SW 1271 (cell line): Measurements from ENCODE around the gene MIER2.
"Not testable (repeated sequence)": the region's sequence is repeated elsewhere in the genome, so short reads cannot be mapped to it uniquely, and the experiment has no call there.

Experiments
- DNase-seq, 2 experiments: peaks; one replicate each; lab custom pipeline; 2025; lab: John Stamatoyannopoulos, UW

The MIER2 gene

DNA sequence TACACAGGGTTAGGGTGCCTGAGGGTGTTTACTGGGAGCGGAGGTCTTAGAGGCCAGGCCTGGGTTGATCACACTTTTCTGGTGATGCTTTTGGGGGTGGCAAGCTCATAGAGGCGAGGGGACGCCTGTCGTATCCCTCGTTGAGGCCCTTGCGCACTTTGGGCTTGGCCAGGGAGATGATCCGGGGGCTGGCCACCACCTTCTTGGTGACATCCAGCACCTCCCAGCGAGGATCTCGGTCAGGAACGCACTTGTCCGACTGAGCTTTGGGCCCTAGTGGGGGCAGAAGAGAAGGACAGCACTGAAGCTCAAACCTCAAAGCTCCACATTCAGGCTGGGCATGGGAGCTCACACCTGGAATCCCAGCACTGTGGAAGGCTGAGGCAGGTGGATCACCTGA, 17.6 kb upstream of the MIER2 start:
- no peak for DNase-seq

DNA sequence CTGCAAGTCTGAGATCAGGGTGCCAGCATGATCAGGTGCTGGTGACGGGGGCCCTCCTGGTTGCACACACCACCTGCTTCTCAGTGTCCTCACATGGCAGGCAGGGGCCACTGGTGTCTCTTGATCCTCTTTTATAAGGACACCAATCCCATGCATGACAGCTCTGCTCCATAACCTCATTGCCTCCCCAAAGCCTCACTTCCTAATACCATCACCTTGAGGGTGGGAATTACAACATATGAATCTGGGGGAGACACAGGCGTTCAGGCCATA, 15.0 kb upstream of the MIER2 start:
- DNase-seq: no peak

DNA sequence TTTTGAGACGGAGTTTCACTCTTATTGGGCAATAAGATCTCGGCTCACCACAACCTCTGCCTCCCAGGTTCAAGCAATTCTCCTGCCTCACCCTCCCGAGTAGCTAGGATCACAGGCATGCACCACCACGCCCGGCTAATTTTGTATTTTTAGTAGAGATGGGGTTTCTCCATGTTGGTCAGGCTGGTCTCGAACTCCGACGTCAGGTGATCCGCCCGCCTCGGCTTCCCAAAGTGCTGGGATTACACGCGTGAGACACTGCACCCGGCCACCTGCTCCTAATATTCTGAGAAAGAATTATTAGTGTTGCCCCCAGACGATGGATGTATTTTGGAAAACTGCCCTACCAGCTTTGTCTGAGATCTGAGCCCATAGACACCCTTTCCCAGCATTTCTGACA, 10.9 kb upstream of the MIER2 start:
- not testable (repeated sequence) for DNase-seq

DNA sequence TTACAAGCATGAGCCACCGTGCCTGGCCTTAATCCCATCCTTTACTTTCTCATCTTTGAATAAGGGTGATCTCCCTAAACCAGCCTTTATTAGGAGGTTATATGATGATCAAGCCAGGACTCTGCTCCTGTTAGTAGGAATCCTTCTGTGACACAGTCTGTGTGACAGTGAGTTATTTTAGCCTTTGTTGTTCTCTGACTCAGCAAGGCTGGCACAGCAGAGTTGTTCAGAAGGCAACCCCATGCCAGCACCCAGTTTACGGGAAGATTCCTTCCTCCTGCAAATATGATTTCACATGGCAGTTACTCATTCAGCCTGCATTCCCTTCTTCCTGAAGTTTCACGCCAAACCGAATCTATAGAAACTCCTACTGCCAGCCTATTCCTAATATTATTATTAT, 10.5 kb upstream of the MIER2 start:
- no peak for DNase-seq

DNA sequence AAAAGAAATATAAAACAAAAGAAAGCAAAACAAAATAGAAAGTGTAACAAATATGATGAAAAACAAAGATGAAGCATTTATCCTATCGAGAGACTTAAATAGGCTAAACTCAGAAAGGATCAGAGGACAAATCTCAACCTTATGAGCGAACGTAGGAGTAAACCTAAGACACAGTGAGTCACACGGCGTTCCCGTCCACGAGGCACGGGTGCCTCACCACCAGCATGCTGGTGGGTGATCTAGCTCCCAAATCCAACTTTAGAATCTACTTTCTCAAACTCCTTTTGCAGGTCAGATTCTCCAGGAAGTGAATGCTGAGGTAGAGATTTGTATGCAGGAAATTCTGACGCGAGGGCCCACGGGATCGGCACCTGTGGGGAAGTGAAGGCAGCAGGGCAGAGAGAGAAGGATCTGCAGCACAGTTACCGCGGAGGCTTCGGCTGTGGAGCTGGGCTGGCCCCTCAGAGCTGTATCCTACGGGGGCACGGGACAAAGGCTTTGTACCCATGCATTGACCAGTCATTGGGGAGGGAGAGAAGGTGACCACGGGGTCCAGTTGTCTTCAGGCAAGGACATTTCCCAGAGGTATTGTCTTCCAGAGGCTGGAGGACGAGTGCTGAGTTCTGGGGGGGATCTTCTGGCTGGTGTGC, 7.5 kb upstream of the MIER2 start:
- DNase-seq: no peak

DNA sequence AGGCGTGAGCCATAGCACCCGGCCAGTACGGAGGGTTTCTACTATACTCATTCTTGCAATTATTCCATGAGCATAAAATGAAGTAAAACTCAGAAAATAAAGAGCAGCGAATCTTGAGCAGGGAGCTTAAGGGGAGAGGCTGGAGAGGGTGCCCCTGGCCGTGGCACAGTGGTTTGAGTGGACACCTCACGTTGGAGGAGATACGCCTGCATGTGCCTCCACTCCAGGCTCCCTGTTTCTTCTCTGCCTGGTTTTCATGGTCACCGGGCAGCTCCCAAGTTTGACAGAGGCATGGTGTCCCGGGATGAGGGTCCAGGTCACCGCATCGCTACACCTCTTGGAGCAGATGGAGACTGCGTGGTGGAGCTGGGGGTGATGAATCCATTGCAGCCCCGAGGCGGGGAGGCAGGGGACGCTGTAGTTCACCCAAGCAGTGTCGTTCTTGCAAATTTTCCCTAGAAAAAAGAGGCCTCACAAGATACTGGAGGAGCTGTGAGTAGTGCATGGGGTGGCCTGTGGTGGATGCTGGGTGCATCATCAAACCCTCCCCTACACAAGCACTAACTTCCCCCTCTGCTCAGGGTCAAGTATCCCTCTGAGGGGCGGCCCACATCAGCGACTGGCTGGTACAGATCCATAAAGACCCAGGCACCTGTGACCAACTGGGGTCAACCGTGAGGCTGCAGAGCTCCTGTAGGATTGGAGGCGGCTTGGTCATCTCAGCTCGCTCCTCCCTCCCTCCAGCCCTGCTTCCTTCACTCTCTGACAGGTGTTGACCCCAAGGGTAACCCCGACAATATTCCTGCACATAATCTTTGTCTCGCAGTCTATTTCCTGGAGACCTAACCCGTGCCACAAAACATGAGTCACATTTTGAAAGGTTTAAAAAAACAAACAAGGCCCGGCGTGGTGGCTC, 3.6 kb upstream of the MIER2 start:
- DNase-seq: no peak

DNA sequence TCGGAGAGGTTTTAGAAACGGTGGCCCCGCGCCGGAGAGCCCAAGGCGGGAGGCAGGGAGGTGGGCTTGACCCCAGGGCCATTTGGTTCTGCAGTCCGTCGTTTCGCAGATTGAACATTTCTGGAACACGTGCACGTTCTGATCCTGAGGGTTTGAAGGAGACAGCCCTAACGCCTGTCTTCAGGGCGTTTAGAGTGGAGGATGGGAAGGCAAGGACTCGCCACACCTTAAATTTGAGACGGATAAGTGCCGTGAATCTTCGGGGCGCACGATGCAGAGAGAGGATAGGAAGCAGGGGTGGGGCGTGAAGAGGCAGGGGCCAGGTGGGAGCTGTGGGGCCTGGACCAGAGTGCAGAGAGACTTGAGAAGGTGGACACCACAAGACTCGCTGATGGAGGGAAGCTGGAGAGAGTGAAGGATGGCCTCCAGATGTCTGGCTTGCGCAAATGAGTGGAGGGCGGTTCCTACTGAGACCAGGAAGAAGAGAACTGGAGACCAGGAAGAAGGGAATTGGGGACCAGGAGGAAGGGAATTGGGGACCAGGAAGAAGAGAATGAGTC, 804 bp upstream of the MIER2 start:
- no peak for DNase-seq

DNA sequence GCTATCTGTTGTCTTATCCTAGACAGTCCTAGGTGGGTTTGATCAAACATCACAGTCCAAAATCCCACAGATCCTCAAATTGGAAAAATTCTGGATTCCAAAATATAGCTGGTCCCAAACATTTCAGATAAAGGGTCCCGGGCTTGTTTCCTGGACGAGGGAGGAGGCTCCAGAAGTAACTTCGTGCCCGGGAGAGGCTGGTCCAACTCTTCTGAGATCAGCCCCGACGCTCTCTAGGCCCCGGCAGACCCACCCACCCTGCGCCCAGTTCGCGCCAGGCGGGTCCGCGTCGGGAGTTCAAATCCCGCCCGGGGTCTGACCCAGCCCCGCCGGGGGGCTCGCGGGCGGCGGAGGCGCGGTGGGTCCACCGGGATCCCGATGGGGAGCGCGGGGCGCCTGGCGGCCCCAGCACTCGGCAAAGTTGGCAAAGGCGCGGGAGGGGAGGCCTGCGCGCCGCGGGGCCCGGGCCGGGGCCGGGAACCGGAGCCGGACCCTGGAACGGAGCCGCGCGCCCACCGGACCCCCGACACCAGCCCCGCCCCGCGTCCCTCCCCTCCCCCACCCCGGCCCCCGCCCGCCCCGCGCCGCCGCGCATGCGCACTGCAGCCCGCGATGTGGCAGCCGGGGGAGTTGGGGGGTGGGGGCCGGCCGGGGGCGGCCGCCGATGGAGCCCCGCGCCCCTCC, 513 bp downstream of the MIER2 start:
- DNase-seq: peak in 1 of 2 experiments; percentile 16

DNA sequence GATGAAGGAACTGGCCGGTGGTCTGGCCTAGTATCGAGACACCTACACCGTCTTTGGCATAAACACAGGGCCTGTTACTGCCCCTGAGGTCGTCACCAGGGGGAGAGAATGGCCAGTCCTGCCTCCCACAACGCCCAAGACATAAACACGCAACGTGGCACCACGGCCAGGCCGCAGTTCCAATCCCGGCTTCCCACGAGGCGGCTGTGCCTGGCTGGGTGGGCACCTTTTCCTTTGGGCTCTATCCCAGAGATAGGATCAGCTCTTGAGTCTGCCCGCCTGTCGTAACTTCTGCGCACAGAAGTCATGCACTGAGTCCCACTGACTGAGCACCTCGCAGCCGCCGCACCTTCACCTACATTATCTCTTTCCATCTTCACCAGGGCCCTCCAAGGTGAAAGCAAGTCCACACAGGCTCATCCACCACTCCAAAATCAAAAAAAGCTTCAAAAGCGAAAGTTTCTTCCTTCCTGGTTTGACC, 1.1 kb downstream of the MIER2 start:
- no peak for DNase-seq

DNA sequence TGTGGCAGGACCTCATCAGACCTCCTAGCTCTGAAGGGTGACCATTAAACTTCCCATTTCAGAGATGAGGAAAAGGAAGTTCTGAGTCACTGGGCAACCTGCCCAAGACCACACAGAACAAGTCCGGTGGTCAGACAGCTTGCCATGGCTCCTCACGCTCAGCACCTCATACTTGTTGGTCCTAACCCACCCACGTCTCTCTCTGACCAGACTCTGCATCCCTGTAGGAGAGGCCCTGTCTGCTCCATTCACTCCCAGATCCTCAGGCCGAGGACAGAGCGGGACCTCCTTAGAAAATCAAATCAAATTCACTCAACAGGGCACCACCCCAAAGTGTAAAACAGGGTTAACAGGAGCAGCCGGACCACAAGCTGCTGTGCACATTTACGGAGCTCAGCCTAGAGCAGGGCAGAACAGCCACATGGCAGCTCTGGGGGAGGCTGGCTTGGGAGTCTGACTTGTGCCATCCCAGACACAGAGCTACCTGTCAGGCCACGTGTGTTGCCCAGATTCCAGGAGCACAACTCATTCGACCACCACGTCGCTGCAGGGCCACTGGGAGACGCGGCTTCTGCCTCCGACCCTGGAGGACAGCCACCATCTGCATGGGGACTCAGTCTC, 1.7 kb downstream of the MIER2 start:
- peak; percentile 44 to 60 for DNase-seq

DNA sequence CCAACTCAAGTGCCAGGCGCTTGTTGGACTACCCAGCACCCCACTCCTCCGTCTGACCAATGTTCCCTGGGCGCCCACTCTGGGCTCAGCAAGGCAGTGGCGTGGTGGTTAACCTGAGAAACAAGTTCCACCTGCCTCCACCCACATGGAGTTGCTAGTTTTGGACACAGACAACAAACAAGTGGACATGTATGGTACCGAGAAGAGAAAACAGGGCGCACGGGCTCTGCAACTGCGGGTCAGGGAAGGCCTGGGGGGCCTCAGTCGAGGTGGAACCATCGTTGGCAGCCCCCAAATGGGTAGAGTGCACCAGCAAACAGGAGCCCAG, 2.5 kb downstream of the MIER2 start:
- DNase-seq: no peak

DNA sequence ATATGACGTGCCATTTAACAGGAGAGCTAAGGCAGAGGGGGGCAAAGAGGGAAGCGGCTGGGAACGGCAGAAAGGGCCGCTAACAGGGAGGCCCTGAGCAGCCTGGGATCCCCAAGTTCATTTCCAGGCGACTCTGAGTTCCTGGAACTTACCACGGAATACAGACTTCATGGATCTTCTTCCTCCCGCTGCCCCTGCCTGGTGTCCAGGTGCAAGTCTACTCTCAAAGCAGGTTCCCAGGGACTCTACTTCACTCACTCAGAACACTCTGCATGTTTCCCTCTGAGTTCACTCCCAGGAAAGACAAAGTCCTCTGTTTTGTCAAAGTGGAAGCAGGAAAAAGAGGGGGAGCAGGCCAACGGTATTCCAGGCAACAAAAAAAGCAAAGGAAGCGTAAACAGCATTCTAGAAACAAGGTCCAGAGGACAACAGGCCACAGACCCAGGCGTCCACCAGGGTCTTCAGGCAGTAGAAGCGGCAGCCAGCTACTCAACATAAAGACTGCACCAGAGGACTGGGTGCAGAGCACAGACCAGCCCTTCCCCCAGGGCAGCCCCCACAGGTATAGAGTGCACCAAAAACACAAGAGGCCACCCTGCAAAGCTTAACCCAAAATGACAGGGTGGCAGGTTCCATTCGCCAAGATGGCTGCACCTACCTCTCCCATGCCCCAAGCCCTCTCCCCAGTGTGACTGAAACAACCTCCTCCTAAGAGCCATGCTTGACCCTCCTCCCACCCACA, 3.0 kb downstream of the MIER2 start:
- DNase-seq: no peak

DNA sequence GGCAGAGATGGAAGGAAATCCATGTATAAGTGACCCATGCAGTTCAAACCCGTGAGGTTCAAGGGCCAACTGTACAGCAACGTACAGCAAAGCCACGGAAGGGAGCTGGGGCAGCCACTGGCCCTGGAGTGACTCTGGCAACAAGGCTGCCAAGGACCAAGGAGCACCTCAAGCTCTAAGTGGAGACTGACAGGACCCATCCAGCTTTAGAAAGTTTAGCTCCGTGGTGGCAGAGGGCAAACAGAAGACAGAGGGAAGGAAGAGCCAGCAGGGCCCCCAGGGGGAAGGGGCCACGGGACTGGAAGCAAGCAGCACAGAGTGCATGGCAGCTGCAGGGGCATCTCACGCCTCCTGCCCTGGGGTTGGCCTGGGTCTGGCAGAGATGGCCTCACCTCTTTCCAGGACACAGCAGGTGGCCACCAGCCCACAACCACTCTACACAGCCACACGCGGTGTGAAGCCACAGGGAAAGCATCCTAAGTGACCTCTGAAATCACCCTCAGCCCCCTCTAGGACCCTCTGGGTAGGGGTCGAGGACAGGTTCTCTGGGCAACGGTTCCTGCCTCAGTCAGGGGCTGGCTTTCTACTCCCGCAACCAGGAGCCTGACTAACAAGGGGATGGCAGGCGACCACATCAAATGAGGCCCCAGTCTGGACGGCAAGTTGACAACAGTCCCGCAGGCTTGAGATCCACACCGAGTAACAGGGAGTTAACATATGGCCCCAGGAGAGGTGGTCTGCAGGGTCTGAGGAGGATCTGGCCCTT, 3.8 kb downstream of the MIER2 start:
- DNase-seq: no peak

DNA sequence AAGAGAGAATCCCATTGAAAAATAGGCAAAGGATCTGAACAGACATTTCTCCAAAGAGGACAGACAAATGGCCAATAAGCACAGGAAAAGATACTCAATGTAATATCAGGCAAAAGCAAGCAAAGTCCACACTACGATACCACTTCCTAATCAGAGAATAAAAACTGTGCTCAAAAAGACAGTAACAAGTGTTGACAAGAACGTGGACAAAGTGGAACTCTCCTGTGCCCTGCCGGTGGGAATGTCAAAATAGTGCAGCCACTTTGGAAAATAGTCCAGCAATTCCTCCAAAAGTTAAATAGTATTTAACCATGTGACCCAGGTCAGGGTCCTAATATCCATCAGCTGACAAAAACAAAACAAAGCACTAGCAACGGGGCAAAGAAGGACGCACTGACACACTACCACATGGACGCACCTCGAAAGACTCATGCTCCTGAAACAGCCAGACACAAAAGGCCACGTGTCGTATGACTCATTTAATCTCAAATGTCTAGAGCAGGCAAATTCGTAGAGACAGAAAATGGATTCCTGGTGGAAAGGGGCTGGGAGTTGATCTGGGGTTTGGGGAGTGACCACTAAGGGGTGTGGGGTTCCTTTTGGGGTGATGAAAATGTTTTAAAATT, 5.2 kb downstream of the MIER2 start:
- DNase-seq: no peak

DNA sequence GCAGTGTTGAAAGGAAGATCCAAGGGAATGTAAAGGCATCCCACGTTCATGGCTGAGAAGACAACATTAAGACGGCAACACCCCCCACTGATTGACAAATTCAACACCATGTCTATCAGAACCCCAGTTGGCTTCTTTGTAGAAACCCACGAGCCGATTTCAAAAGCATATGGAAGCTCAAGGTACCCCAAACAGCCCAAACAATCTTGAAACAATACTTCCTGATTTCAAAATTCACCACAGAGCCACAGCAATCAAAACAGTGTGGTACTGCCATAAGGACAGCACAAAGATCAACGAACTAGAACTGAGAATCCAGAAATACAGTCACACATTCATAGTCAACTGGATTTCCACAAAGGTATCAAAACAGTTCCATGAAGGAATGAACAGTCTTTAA, 6.2 kb downstream of the MIER2 start:
- DNase-seq: no peak

DNA sequence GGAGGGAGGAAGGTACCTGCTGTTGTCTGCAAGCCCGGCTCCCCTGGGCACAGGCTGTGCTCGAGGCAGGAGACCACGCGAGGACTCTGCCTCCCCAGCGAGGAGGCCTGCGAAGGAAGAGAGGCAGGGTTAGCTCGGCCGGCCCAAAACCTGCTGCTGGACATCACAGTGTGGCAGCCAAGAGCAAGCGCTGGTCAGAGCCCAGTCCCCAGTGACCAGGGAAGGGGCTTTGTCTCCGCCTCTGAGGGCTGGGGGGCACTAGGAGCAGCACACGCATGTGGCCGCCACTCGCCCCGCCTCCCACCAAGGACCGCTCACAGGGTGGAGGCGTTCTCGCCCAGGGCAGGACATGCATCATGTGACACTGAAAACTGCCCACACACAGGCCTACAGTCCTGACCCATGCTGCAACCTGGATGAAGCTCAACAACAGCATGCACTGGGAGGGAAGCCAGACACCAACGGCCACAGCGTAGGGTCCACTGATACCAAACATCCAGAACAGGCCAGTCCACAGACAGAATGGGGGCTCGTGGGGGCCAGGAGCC, 8.5 kb downstream of the MIER2 start:
- DNase-seq: no peak

DNA sequence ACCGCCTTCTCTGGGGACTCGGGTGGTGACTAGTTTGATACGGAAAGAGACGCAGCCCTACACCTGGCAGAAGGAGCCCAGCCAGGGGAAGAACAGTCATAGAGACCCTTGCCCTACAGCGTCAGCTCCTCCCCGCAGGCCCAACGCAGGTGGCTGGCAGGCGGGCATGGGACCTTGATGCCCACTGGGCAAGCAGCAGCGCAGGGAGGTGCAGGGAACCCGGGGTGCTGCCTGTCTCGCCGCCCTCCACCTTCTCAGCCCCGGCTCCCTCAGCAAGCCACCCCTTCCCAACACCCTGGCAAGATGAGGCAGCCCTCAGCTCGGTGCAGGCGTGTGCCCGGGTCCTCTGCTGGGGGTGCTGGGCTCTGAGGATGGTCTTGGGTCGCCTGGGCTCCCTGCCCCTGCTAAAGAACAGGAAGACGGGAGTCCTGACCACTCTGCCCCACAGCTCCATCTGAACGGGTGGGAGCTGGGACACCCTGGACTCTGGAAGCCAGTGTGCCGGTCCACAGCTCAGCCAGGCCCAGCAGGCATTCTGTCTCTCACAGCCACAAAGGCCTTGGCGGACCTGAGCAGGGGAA, 9.0 kb downstream of the MIER2 start:
- no peak for DNase-seq

DNA sequence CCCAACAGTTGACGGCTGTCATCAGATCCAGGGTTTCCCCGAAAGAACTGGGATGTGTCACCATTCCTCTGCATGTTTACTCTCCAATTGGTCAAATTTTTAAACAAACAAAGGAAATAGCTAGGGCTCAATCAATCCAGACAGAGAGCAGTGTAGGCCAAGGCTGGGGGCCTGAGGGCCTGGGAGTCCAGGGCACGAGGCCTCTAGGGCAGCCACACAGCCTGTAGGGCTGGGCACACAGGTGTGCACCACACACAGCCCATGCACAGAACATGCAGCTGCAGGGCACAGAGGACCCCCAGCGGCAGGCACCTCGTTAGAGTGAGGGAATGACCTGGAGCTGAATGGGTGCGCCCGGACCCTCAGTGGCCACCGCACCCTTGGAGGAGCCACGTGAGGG, 9.5 kb downstream of the MIER2 start:
- DNase-seq: no peak

DNA sequence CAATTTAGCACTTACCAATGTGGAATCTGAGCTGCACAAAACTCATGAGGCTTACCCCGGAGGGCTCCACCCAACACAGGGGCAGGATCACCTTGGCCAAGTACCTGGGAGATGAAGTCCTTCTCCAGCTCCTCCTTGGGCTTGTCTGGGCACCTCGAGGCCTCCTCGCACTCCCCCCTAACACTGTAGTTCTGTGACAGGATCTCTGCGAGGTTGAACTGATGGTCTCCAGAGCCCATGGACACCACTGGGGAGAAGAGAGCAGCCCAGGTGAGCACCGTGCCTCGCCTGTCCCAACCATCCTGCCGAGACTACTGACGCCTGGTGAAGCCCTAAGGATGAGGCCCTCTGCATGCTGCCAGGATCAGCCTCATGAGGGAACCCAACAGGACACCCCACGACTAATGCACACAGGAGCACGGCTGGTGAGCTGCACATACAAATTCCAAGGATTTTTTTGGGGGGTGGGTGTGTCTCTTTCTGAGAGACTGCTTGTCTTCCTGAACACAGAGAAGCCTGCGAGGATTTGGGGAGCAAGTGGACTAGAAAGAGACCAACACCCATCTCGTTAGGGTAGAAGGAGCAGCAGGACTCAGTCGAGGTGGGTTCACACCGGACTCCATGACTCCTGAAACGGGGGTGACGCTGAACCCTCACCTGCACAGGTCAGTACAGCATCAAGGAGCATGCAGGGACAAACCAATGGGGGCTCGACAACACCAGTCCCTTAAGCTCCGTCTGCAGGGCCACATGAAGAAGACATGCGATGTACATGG, 10.1 kb downstream of the MIER2 start:
- no peak for DNase-seq
